GM12878 (cell line): Measurements from ENCODE around the gene KCNK4. TPM values are rescaled to one million over a fixed set of nuclear protein-coding genes. Genes with fewer than 3 reads are reported as not detected.

ENCODE experiments used
- ATAC-seq: fragments of 200-7000 bp; cut with Tn5 transposase; 3 replicates; pipeline ENCODE4 v1.9.1; 2020; ENCODE audit warnings: mild to moderate bottlenecking, moderate library complexity
- BruUV-seq: library from RNA; stranded (reverse); fragments of 400-500 nt; replicated peaks from 2 replicates; lab custom pipeline; 2021; lab: Mats Ljungman, UMichigan
- CTCF ChIA-PET: fragments of 300-600 bp; sonication (Branson Sonifier 250); formaldehyde crosslinking; extraction: SDS; loops from one replicate; lab custom pipeline; 2021; ENCODE audit warnings: inconsistent platforms; lab: Yijun Ruan, JAX
- POLR2A ChIA-PET: fragments of 350-600 bp; formaldehyde crosslinking; extraction: SDS; loops from one replicate; lab custom pipeline; 2021; ENCODE audit warnings: inconsistent platforms; lab: Charles Lee
- RAD21 ChIA-PET: fragments of 300-600 bp; sonication (Branson Sonifier 250); formaldehyde crosslinking; loops from one replicate; lab custom pipeline; 2023; ENCODE audit warnings: antibody characterized with exemption; ENCODE audit not compliant: unreplicated experiment; lab: Charles Lee
- SMC1A ChIA-PET: fragments of 300-600 bp; sonication (Branson Sonifier 250); formaldehyde crosslinking; loops from one replicate; lab custom pipeline; 2023; ENCODE audit not compliant: unreplicated experiment, uncharacterized antibody; lab: Charles Lee
- DNase-seq: peaks from one replicate; pipeline ENCODE4 v3.0.0-alpha.2; 2011; ENCODE audit warnings: low read depth, low spot score
- FAIRE-seq: peaks from 3 replicates; lab custom pipeline; 2011; peaks lifted over from hg19 to GRCh38; lab: Jason Lieb, UNC
- H2AFZ ChIP-seq: 2 replicates; pipeline ENCODE4 v1.6.0; 2011; ENCODE audit warnings: low read depth, low read length, control low read depth; ENCODE audit not compliant: control insufficient read depth
- H3K27ac ChIP-seq: 2 replicates; pipeline ENCODE4 v1.5.1; 2011; ENCODE audit warnings: control low read depth; ENCODE audit not compliant: control insufficient read depth, insufficient read depth
- H3K27me3 ChIP-seq, 2 experiments: replicated peaks in 1 of 2; 2 replicates each; pipeline versions ENCODE4 v1.6.0 to v1.6.1; 2011; ENCODE audit warnings: low read length in 1 of 2; ENCODE audit not compliant: control insufficient read depth in 2 of 2, insufficient read depth in 2 of 2
- H3K36me3 ChIP-seq, 2 experiments: 2 replicates each; pipeline ENCODE4 v1.5.1; 2011; ENCODE audit warnings: low read length in 1 of 2; ENCODE audit not compliant: control insufficient read depth in 2 of 2, insufficient read depth in 2 of 2
- H3K4me1 ChIP-seq: 2 replicates; pipeline ENCODE4 v1.6.1; 2011; ENCODE audit warnings: mild to moderate bottlenecking, low read length, moderate library complexity, mixed read lengths; ENCODE audit not compliant: control insufficient read depth, insufficient read depth
- H3K4me2 ChIP-seq: 2 replicates; pipeline ENCODE4 v1.6.0; 2011; ENCODE audit warnings: control low read depth; ENCODE audit not compliant: control insufficient read depth, insufficient read depth
- H3K4me3 ChIP-seq: fragments of 200-600 bp; sonication (generic); 2 replicates; pipeline ENCODE4 v1.5.1; 2016
- H3K79me2 ChIP-seq: 2 replicates; pipeline ENCODE4 v1.6.0; 2011; ENCODE audit warnings: low read length; ENCODE audit not compliant: control insufficient read depth, insufficient read depth
- H3K9ac ChIP-seq: 2 replicates; pipeline ENCODE4 v1.8.0; 2011; ENCODE audit warnings: low read length, control low read depth, mixed read lengths; ENCODE audit not compliant: control insufficient read depth, insufficient read depth
- H3K9me3 ChIP-seq: replicated peaks from 3 replicates; pipeline ENCODE4 v1.5.1; 2011; ENCODE audit warnings: mild to moderate bottlenecking, low read length; ENCODE audit not compliant: control insufficient read depth, insufficient read depth
- H4K20me1 ChIP-seq: 2 replicates; pipeline ENCODE4 v1.6.0; 2011; ENCODE audit not compliant: control insufficient read depth, insufficient read depth
- NFYA ChIP-seq: IDR thresholded peaks from 2 replicates; pipeline ENCODE4 v1.6.1; 2011; ENCODE audit warnings: low read depth, mild to moderate bottlenecking, low read length, improper control_type of control experiment, borderline replicate concordance
- WGBS: methylation state at CpG from one replicate; pipeline ENCODE4 v1.1.6; 2016; ENCODE audit warnings: low lambda C conversion rate; ENCODE audit not compliant: insufficient replicate concordance, insufficient coverage; ENCODE audit errors: missing lambda C conversion rate; 5-methylcytosine and 5-hydroxymethylcytosine counted together
- in situ Hi-C: fragments of 300-500 bp; cut with MboI; formaldehyde crosslinking; loops from 9 replicates; pipeline ENCODE4 v1.14.3; 2018; ENCODE audit warnings: mixed read lengths
- intact Hi-C: fragments of 100-400 bp; cut with micrococcal nuclease; formaldehyde crosslinking; loops from one replicate; pipeline ENCODE4 v1.14.2; 2022; ENCODE audit not compliant: unreplicated experiment
- polyA plus RNA-seq, 11 experiments: library from polyadenylated mRNA; depleted of rRNA in 4 of 11; unstranded in 6 of 11; stranded (reverse) in 5 of 11; fragments of >200 nt; fragmentation: Nextera tagmentation in 4 of 11; fragmentation: Illumina TruSeq in 1 of 11; extraction: Ambion mirVana in 4 of 11; extraction: Trizol in 1 of 11; gene quantifications; 1 replicate in 1 of 11; 2 replicates in 10 of 11; pipeline versions ENCODE4 v1.2.1 to v1.2.3, GENCODE V29; 2011 to 2016; ENCODE audit warnings: inconsistent platforms in 2 of 11, missing spikeins in 2 of 11, low read depth in 1 of 11
- total RNA-seq, 4 experiments: library from RNA; depleted of rRNA in 3 of 4; stranded (reverse); fragments of >200 nt in 3 of 4; fragmentation: Illumina TruSeq in 1 of 4; extraction: Trizol in 1 of 4; gene quantifications; 2 replicates each; pipeline versions ENCODE4 v1.2.1 to v1.2.3, GENCODE V29; 2013 to 2021
- TF ChIP-seq, protein P1 (sequence below): IDR thresholded peaks from 2 replicates; pipeline ENCODE4 v1.6.1; 2012; ENCODE audit warnings: low read depth, low read length, improper control_type of control experiment

The KCNK4 gene
- total and polyA plus RNA-seq, 10 of the 15 experiments (the other 5 are each of a cell fraction or from before 2014, with no cell fraction given), result 0.04 TPM; not detected in 9

DNA sequence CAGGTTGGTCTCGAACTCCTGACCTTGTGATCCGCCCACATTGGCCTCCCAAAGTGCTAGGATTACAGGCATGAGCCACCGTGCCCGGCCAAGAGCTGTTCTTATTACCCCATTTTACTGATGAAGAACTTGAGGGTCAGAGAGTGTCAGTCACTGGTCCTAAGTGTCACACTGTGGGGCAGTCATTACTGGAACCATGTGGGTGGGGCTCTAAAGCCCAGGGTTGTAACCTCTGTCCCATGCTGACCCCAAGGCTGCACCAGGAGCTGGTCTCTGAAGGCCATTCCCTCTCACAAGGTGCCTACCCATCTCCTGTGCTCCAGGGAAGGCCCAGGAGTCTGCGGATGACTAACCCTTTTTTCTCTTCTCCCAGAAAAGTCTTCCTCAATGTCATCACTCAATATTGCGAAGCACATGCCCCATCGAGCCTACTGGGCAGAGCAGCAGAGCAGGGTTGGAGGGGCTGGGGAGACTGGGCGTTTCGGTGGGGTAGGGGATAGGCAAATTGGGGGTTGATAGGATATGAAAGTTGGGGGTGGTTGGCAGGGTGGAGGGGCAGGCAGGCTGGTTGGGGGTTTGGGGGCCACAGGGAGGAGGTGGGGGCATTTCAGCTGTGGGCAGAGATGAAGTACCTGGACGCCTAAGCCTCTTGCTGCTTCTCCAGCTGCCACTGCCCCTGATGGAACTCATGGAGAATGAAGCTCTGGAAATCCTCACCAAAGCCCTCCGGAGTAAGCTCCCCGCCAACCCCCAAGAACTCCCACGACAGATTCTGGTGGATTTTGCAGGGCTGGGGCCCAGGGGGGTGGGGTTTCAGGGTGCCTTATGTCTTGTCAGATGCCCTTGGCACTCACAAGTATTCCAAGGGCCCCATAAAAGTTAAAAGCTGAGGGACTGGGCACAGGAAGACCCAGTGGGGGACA is 12.3 kb downstream of the KCNK4 start:
- Histone ChIP-seq H3K4me2 (peak overlapping the region; percentile 46), H3K27ac (peak overlapping the region; percentile 90; the same call in 1 of the 2 replicates), H3K4me1 (peaks cover 27% of the 10 kb centered on the region), H4K20me1 (no peaks in the 10 kb centered on the region), H3K79me2 (peaks cover 22% of the 10 kb centered on the region), H2AFZ (no peak overlapping the region), H3K4me3 (peak overlapping the region; percentile 72), H3K36me3 (peaks cover 0 to 3% of the 10 kb centered on the region in 2 experiments; a peak in 2 of 4 replicates), H3K27me3 (peaks cover 5 to 17% of the 10 kb centered on the region in 2 experiments; a peak in 3 of 4 replicates), H3K9ac (peak overlapping the region; percentile 81; the same call in 1 of the 2 replicates), H3K9me3 (no peaks in the 10 kb centered on the region)
- FAIRE-seq, result no peak
- TF ChIP-seq, protein P1, sequence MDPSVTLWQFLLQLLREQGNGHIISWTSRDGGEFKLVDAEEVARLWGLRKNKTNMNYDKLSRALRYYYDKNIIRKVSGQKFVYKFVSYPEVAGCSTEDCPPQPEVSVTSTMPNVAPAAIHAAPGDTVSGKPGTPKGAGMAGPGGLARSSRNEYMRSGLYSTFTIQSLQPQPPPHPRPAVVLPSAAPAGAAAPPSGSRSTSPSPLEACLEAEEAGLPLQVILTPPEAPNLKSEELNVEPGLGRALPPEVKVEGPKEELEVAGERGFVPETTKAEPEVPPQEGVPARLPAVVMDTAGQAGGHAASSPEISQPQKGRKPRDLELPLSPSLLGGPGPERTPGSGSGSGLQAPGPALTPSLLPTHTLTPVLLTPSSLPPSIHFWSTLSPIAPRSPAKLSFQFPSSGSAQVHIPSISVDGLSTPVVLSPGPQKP, result no peak
- TF ChIP-seq NFYA, result no peak
- intact Hi-C loops, result loop anchor here (1.0 to 5.0 kb wide), 3 partner anchors 63 to 631 kb away; partner anchors contain the start of genes ATL3 and FKBP2
- in situ Hi-C loops, result loop anchor here (5.0 kb wide), 1 partner anchor 101 kb away; no protein-coding TSS in a partner anchor
- CTCF ChIA-PET, result interaction anchor here (0.7 to 5.8 kb wide), 23 partner anchors 11 to 369 kb away, joined by 3 to 238 read pairs (median 7); partner anchors contain the start of genes BAD, CCDC88B, FERMT3 and GPR137
- POLR2A ChIA-PET, result interaction anchor here (0.6 to 5.8 kb wide), 15 partner anchors 14 to 319 kb away, joined by 3 to 70 read pairs (median 6); partner anchors contain the start of genes BAD, FERMT3, FKBP2 and NUDT22
- WGBS, result 62% methylated on average over 13 of the region's 13 CpGs
- no TSS peak for BruUV-seq
- RAD21 ChIA-PET, result interaction anchor here (0.9 to 5.8 kb wide), 14 partner anchors 14 to 97 kb away, joined by 3 to 125 read pairs (median 6); partner anchors contain the start of genes FERMT3, FKBP2, GPR137 and NUDT22
- SMC1A ChIA-PET, result interaction anchor here (0.7 to 5.7 kb wide), 10 partner anchors 14 to 151 kb away, joined by 3 to 98 read pairs (median 6); partner anchors contain the start of genes FERMT3, PRDX5 and TRMT112
- DNase-seq, result no peak
- ATAC-seq, result no peak
